Endothelial cell of umbilical vein (primary cell): ENCODE measurements around the gene NPFFR1. TPM values are rescaled to one million over a fixed set of nuclear protein-coding genes. Genes with fewer than 3 reads are reported as not detected.

Experiments
- BruUV-seq: library from RNA; stranded (reverse); fragments of 400-500 nt; replicated peaks from 2 replicates; lab custom pipeline; 2021; lab: Mats Ljungman, UMichigan
- CTCF ChIA-PET: fragments of 300-600, 350-600 bp; sonication (Branson Sonifier 250); formaldehyde crosslinking; loops from one replicate; lab custom pipeline; 2021; ENCODE audit warnings: antibody characterized with exemption, inconsistent platforms; lab: Charles Lee
- POLR2A ChIA-PET: fragments of 300-600, 350-600 bp; sonication (Branson Sonifier 250); formaldehyde crosslinking; loops from one replicate; lab custom pipeline; 2021; ENCODE audit warnings: antibody characterized with exemption, inconsistent platforms; lab: Charles Lee
- DNase-seq: peaks from one replicate; pipeline ENCODE4 v3.0.0-alpha.2; 2011; ENCODE audit warnings: low read depth, low spot score
- FAIRE-seq: peaks from 2 replicates; lab custom pipeline; 2011; peaks lifted over from hg19 to GRCh38; lab: Jason Lieb, UNC
- H2AFZ ChIP-seq: 2 replicates; pipeline ENCODE4 v1.6.0; 2012; ENCODE audit warnings: low read depth, low read length, control low read depth, inconsistent platforms
- H3K27ac ChIP-seq: 2 replicates; pipeline ENCODE4 v1.5.1; 2011; ENCODE audit warnings: low read depth, mild to moderate bottlenecking, control low read depth, low read length, moderate library complexity; ENCODE audit not compliant: insufficient read depth
- H3K27me3 ChIP-seq, 2 experiments: 2 replicates each; pipeline versions ENCODE4 v1.6.0 to v1.6.1; 2011; ENCODE audit warnings: low read length in 2 of 2, mixed read lengths in 1 of 2; ENCODE audit not compliant: control insufficient read depth in 2 of 2, insufficient read depth in 2 of 2
- H3K36me3 ChIP-seq, 2 experiments: 2 replicates in 1 of 2; 3 replicates in 1 of 2; pipeline ENCODE4 v1.5.1; 2011; ENCODE audit warnings: low read length in 2 of 2, mild to moderate bottlenecking in 1 of 2, moderate library complexity in 1 of 2; ENCODE audit not compliant: control insufficient read depth in 2 of 2, insufficient read depth in 2 of 2; ENCODE audit errors: extremely low read depth in 1 of 2
- H3K4me1 ChIP-seq: 3 replicates; pipeline ENCODE4 v1.5.1; 2011; ENCODE audit warnings: mild to moderate bottlenecking, low read length; ENCODE audit not compliant: control insufficient read depth, insufficient read depth; ENCODE audit errors: extremely low read depth
- H3K4me2 ChIP-seq: 2 replicates; pipeline ENCODE4 v1.6.1; 2011; ENCODE audit warnings: low read length, control low read depth, mixed read lengths; ENCODE audit not compliant: insufficient read depth
- H3K4me3 ChIP-seq, 3 experiments: fragments of 200-600 bp in 1 of 3; sonication (generic), shearing (Covaris generic) in 1 of 3; replicated peaks in 1 of 3; 2 replicates each; pipeline ENCODE4 v1.5.1; 2011 to 2016; ENCODE audit warnings: control low read depth in 3 of 3, low read length in 3 of 3, mild to moderate bottlenecking in 2 of 3, inconsistent platforms in 1 of 3, low read depth in 1 of 3, moderate library complexity in 1 of 3; ENCODE audit not compliant: insufficient read depth in 1 of 3
- H3K79me2 ChIP-seq: 2 replicates; pipeline ENCODE4 v1.6.0; 2012; ENCODE audit warnings: low read length, inconsistent platforms; ENCODE audit not compliant: control insufficient read depth, insufficient read depth
- H3K9ac ChIP-seq: replicated peaks from 2 replicates; pipeline ENCODE3; 2011; ENCODE audit warnings: low read length, control low read depth; ENCODE audit not compliant: insufficient read depth; ENCODE audit errors: extremely low read depth
- H3K9me1 ChIP-seq: replicated peaks from 3 replicates; pipeline ENCODE4 v1.6.0; 2011; ENCODE audit warnings: mild to moderate bottlenecking, low read length; ENCODE audit not compliant: control insufficient read depth, insufficient read depth; ENCODE audit errors: extremely low read depth
- H3K9me3 ChIP-seq: replicated peaks from 2 replicates; pipeline ENCODE4 v1.5.1; 2012; ENCODE audit warnings: low read length, inconsistent platforms; ENCODE audit not compliant: control insufficient read depth, insufficient read depth
- H4K20me1 ChIP-seq: replicated peaks from 2 replicates; pipeline ENCODE3; 2011; ENCODE audit warnings: mild to moderate bottlenecking, low read length; ENCODE audit not compliant: control insufficient read depth, insufficient read depth; ENCODE audit errors: extremely low read depth
- CTCF ChIP-seq, 2 donors: IDR thresholded peaks; 1 replicate in 1 of 2; 2 replicates in 1 of 2; pipeline ENCODE4 v1.5.1; 2011; ENCODE audit warnings: low read length in 2 of 2, mild to moderate bottlenecking in 2 of 2, moderate library complexity in 2 of 2, control low read depth in 1 of 2, inconsistent platforms in 1 of 2, low read depth in 1 of 2; ENCODE audit not compliant: insufficient read depth in 1 of 2; ENCODE audit errors: extremely low read depth in 1 of 2
- EZH2 ChIP-seq: IDR thresholded peaks from 2 replicates; pipeline ENCODE4 v1.6.1; 2012; ENCODE audit warnings: borderline replicate concordance, low read depth, mild to moderate bottlenecking, moderate library complexity, low read length, inconsistent platforms; ENCODE audit not compliant: severe bottlenecking
- FOS ChIP-seq: IDR thresholded peaks from 2 replicates; pipeline ENCODE4 v1.6.1; 2011; ENCODE audit warnings: mild to moderate bottlenecking, low read length, moderate library complexity, borderline replicate concordance; ENCODE audit not compliant: insufficient read depth
- JUN ChIP-seq: IDR thresholded peaks from 2 replicates; pipeline ENCODE4 v1.6.1; 2011; ENCODE audit warnings: borderline replicate concordance, low read depth; ENCODE audit not compliant: insufficient read length, insufficient read depth
- MYC ChIP-seq: IDR thresholded peaks from one replicate; pipeline ENCODE4 v1.6.1; 2011; ENCODE audit warnings: mild to moderate bottlenecking, low read depth, low read length
- dilution Hi-C: fragments of 300-500 bp; cut with MboI; formaldehyde crosslinking; loops from one replicate; pipeline ENCODE4 v1.15.0; 2019; ENCODE audit warnings: low sequenced_read_pairs; ENCODE audit not compliant: extremely low pct_ligation_motif_present
- intact Hi-C: fragments of 100-400 bp; cut with micrococcal nuclease; formaldehyde crosslinking; loops from one replicate; pipeline ENCODE4 v1.10.0; 2022
- polyA plus RNA-seq, 4 experiments: library from polyadenylated mRNA; depleted of rRNA in 3 of 4; stranded (reverse) in 3 of 4; unstranded in 1 of 4; fragments of >200 nt; gene quantifications; 2 replicates each; pipeline versions ENCODE4 v1.2.1 to v1.2.3, GENCODE V29; 2011 to 2012; ENCODE audit warnings: missing spikeins in 1 of 4
- total RNA-seq: library from RNA; stranded (reverse); gene quantifications from 2 replicates; pipeline ENCODE4 v1.2.3, GENCODE V29; 2021

Gene NPFFR1
- total and polyA plus RNA-seq, 2 donors (not counting 3 experiments of a cell fraction or from before 2014, with no cell fraction given): not detected

- no peak overlapping the region for H3K27ac ChIP-seq
- peaks cover 2% of the 10 kb centered on the region for H3K4me1 ChIP-seq
- H3K9me1 ChIP-seq: no peaks in the 10 kb centered on the region
- no peaks in the 10 kb centered on the region for H3K79me2 ChIP-seq
- H4K20me1 ChIP-seq: no peaks in the 10 kb centered on the region
- ChIA-PET POLR2A (no interaction called here), CTCF (interaction anchor here (0.7 to 3.9 kb wide), 22 partner anchors 8 to 122 kb away, joined by 3 to 30 read pairs (median 5); partner anchors contain the start of genes PPA1 and TYSND1)
- H3K9ac ChIP-seq: no peak overlapping the region
- no TSS peak for BruUV-seq
- DNase-seq: no peak
- no peak for FAIRE-seq
- peaks cover 12 to 24% of the 10 kb centered on the region in 2 experiments for H3K27me3 ChIP-seq
- no peak overlapping the region for H3K4me2 ChIP-seq
- H3K36me3 ChIP-seq: no peaks in the 10 kb centered on the region
- TF ChIP-seq EZH2 (no peak), MYC (no peak), CTCF (IDR thresholded peaks at IDR 0.05; ENCODE audit: extremely low read depth in 1 of 2, insufficient read depth in 1 of 2, low read depth in 1 of 2, low read length in 2 of 2) (peak in 1 of 2 donors; percentile 26), FOS (no peak)
- H3K9me3 ChIP-seq: no peaks in the 10 kb centered on the region
- intact Hi-C loops: loop anchor here (2.0 kb wide), 1 partner anchor 100 kb away; no protein-coding TSS in a partner anchor
- dilution Hi-C loops: no loop called here
- no peak overlapping the region for H3K4me3 ChIP-seq
- no peak overlapping the region for H2AFZ ChIP-seq
Observed at GRCh38 chr10:70265032-70265689, 18.6 kb downstream of the NPFFR1 start.

GRCh38 chr10:70260734-70261133, 23.1 kb downstream of the NPFFR1 start:
- H3K4me2 ChIP-seq: no peak overlapping the region
- H3K36me3 ChIP-seq: no peaks in the 10 kb centered on the region
- POLR2A ChIA-PET: no interaction called here
- H3K27me3 ChIP-seq: peaks cover 28 to 48% of the 10 kb centered on the region in 2 experiments
- no peak for TF ChIP-seq JUN
- no peak overlapping the region for H2AFZ ChIP-seq
- H3K27ac ChIP-seq: no peak overlapping the region
- no peaks in the 10 kb centered on the region for H4K20me1 ChIP-seq
- H3K9me1 ChIP-seq: no peaks in the 10 kb centered on the region
- intact Hi-C loops: no loop called here
- CTCF ChIA-PET: interaction anchor here (1.0 to 3.1 kb wide), 3 partner anchors 10 to 39 kb away, joined by 3 to 7 read pairs (median 4); no protein-coding TSS in a partner anchor
- BruUV-seq: no TSS peak
- no peaks in the 10 kb centered on the region for H3K9me3 ChIP-seq
- no peak overlapping the region for H3K4me3 ChIP-seq
- no peak for FAIRE-seq
- H3K4me1 ChIP-seq: no peaks in the 10 kb centered on the region
- no peak overlapping the region for H3K9ac ChIP-seq
- DNase-seq: no peak
- dilution Hi-C loops: no loop called here
- H3K79me2 ChIP-seq: no peaks in the 10 kb centered on the region
